HS-27A (cell line): ENCODE results near the gene ARHGEF10L.

Experiments used
- DNase-seq: peaks from one replicate; pipeline ENCODE4 v3.0.0-alpha.2; 2012; ENCODE audit warnings: low read depth, missing footprints

The ARHGEF10L gene

GRCh38 chr1:17591814-17592430, 52.4 kb downstream of the ARHGEF10L start:
- no peak for DNase-seq

GRCh38 chr1:17594026-17594425, 54.5 kb downstream of the ARHGEF10L start:
- DNase-seq: no peak

GRCh38 chr1:17594690-17595601, 55.4 kb downstream of the ARHGEF10L start:
- no peak for DNase-seq

- no peak for DNase-seq
Measured at GRCh38 chr1:17595602-17595925, 56.1 kb downstream of the ARHGEF10L start.

GRCh38 chr1:17596186-17596585, 56.7 kb downstream of the ARHGEF10L start:
- DNase-seq: no peak

GRCh38 chr1:17596651-17597509, 57.4 kb downstream of the ARHGEF10L start:
- DNase-seq: no peak

GRCh38 chr1:17597651-17598050, 58.2 kb downstream of the ARHGEF10L start:
- DNase-seq: no peak

- no peak for DNase-seq
Measured at GRCh38 chr1:17598251-17598650, 58.8 kb downstream of the ARHGEF10L start.

- DNase-seq: no peak
Measured at GRCh38 chr1:17599291-17599953, 59.9 kb downstream of the ARHGEF10L start.

- DNase-seq: no peak
Measured at GRCh38 chr1:17599954-17600300, 60.4 kb downstream of the ARHGEF10L start.

- no peak for DNase-seq
Measured at GRCh38 chr1:17600321-17600720, 60.8 kb downstream of the ARHGEF10L start.

GRCh38 chr1:17601643-17602382, 62.3 kb downstream of the ARHGEF10L start:
- no peak for DNase-seq

- no peak for DNase-seq
Measured at GRCh38 chr1:17603091-17603841, 63.8 kb downstream of the ARHGEF10L start.

- no peak for DNase-seq
Measured at GRCh38 chr1:17605582-17606344, 66.3 kb downstream of the ARHGEF10L start.

GRCh38 chr1:17606826-17607440, 67.4 kb downstream of the ARHGEF10L start:
- peak; percentile 31 for DNase-seq

- DNase-seq: no peak
Measured at GRCh38 chr1:17607644-17608581, 68.4 kb downstream of the ARHGEF10L start.

GRCh38 chr1:17609529-17609928, 70.0 kb downstream of the ARHGEF10L start:
- DNase-seq: no peak

- DNase-seq: no peak
Measured at GRCh38 chr1:17610085-17610484, 70.6 kb downstream of the ARHGEF10L start.
